GM19455 (cell line): Measurements from ENCODE around the gene TRPV2.
A peak's percentile ranks its signal among the peaks of the same experiment; 100 is the strongest.
"Not testable (repeated sequence)": the region's sequence is repeated elsewhere in the genome, so short reads cannot be mapped to it uniquely, and the experiment has no call there.

Source experiments
- ATAC-seq: cut with Tn5 transposase; IDR thresholded peaks from one replicate; pipeline ENCODE4 v1.9.1; 2021; ENCODE audit not compliant: unreplicated experiment

TRPV2 gene

GRCh38 chr17:16415031-16415924 is at the start of gene TRPV2:
TSS of gene TRPV2 (plus strand) at chr17:16415571. CDS start at chr17:16417669, 2,098 bp downstream.
- ATAC-seq, result peak; percentile 43

- no peak for ATAC-seq
These were observed 43.6 kb upstream of the TRPV2 start for GRCh38 chr17:16371742-16372141.

GRCh38 chr17:16374146-16374938 is 41.0 kb upstream of the TRPV2 start:
- no peak for ATAC-seq

- ATAC-seq, result no peak
These were observed 37.4 kb upstream of the TRPV2 start for GRCh38 chr17:16377941-16378341.

- ATAC-seq, result no peak
These were observed 36.6 kb upstream of the TRPV2 start for GRCh38 chr17:16378636-16379282.

DNA sequence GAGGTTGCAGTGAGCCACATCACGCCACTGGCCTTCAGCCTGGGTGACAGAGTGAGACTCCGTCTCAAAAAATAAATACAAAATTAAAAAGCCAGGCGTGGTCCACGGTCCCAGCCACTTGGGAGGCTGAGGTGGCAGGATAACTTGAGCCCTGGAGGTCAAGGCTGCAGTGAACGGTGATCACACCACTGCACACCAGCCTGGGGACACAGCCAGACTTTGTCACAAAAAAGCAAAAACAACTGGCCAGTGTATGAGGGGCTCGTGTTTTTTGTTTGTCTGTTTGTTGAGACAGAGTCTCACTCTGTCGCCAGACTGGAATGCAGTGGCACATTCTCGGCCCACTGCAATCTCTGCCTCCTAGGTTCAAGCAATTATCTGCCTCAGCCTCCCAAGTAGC is 35.7 kb upstream of the TRPV2 start:
- no peak for ATAC-seq

GRCh38 chr17:16380640-16381495 is 34.5 kb upstream of the TRPV2 start, which contains the start of gene UBB:
TSS of gene UBB (plus strand) at chr17:16381091. CDS start at chr17:16381908, 817 bp downstream.
- ATAC-seq, result peak; percentile 85

DNA sequence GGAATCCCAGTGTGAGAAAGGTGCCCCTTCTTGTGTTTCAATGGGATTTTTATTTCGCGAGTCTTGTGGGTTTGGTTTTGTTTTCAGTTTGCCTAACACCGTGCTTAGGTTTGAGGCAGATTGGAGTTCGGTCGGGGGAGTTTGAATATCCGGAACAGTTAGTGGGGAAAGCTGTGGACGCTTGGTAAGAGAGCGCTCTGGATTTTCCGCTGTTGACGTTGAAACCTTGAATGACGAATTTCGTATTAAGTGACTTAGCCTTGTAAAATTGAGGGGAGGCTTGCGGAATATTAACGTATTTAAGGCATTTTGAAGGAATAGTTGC is 33.9 kb upstream of the TRPV2 start:
- no peak for ATAC-seq

DNA sequence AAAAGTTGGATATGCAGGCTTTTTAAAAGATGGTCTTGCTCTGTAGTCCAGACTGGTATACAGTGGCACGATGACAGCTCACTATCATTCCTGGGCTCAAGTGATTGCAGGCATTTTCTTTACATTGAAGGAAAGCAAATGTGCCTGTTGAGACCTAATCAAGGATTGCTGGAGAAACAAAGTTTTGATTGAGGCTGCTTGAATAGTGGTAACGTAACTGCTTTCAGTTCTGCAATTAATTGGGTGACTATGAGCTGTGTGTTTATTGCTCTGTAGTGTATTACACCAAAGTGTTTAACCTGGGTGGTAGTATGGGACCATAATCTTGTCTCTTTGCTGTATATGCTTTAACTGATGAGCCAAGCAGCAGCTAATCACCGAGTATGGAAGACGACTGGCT is 32.2 kb upstream of the TRPV2 start:
- ATAC-seq, result no peak

DNA sequence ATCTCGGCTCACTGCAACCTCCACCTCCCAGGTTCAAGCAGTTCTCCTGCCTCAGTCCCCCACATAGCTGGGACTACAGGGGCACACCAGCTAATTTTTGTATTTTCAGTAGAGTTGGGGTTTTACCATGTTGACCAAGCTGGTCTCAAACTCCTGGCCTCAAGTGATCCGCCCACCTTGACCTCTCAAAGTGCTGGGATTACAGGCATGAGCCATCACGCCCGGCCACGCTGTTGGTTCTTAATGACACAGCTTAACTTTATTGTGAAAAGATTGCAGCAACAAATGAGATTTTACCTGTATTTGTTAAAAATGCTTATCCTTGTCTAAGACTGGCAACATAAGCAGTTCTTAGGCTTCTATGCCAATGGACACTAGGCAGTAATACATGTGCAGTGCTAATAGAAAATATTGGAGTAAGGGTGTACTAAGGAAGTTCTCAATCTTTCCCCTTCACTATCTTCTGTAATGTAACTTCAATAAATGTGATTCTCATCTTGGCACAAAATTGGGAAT is 31.5 kb upstream of the TRPV2 start:
- ATAC-seq, result no peak

- no peak for ATAC-seq
These were observed 30.8 kb upstream of the TRPV2 start for GRCh38 chr17:16384557-16384956.

DNA sequence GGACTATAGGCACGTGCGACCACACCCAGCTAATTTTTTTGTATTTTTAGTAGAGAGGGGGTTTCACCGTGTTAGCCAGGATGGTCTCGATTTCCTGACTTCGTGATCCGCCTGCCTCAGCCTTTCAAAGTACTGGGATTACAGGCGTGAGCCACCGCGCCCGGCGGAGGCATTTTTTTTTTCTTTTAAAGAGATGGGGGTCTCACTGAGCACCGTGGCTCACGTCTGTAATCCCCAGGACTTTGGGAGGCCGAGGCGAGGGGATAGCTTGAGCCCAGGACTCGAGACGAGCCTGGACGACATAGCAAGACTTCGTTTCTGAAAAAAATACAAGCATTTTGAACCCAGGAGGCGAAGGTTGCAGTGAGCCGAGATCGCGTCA is 29.3 kb upstream of the TRPV2 start:
- ATAC-seq, result not testable (repeated sequence)

GRCh38 chr17:16391451-16391850 is 23.9 kb upstream of the TRPV2 start:
- ATAC-seq, result no peak

GRCh38 chr17:16392491-16392890 is 22.9 kb upstream of the TRPV2 start:
- not testable (repeated sequence) for ATAC-seq

- not testable (repeated sequence) for ATAC-seq
These were observed 19.5 kb upstream of the TRPV2 start for GRCh38 chr17:16395887-16396286.

- ATAC-seq, result not testable (repeated sequence)
These were observed 18.7 kb upstream of the TRPV2 start for GRCh38 chr17:16396693-16397092.

GRCh38 chr17:16398270-16399267 is 16.8 kb upstream of the TRPV2 start:
- peak; percentile 63 for ATAC-seq

DNA sequence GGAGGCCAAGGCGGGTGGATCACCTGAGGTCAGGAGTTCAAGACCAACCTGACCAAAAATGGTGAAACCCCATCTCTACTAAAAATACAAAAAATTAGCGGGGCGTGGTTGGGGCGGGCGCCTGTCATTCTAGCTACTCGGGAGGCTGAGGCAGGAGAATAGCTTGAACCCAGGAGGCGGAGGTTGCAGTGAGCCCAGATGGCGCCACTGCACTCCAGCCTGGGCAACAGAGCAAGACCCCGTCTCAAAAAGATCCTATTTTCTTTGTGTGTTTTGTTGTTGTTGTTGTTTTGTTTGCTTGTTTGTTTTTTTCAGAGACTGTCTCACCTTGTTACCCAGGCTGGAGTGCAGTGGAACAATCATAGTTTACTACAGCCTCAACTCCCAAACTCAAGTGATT is 11.5 kb upstream of the TRPV2 start:
- ATAC-seq, result not testable (repeated sequence)
